ENCODE results near the gene CES3. TPM values are rescaled to one million over a fixed set of nuclear protein-coding genes. Genes with fewer than 3 reads are reported as not detected.

Gene CES3
- total RNA-seq, 1 experiment from 2014 or later = 0.95 TPM

- POLR2A ChIA-PET = interaction anchor here (2.1 kb wide), 1 partner anchor 12 kb away, joined by 30 read pairs; the partner anchor contains the start of gene CBFB
Observed at GRCh38 chr16:67016681-67017420, 55.8 kb downstream of the CES3 start.

GRCh38 chr16:67017421-67017750 lies 56.3 kb downstream of the CES3 start:
- H3K9me3 Mint-ChIP-seq (ENCODE audit: unreplicated experiment) = no peaks in the 10 kb centered on the region
- no peak overlapping the region for H3K4me3 ChIP-seq (ENCODE audit: low read depth, low read length)
- BruUV-seq (replicated peaks) = no TSS peak
- TF ChIP-seq CTCF (IDR thresholded peaks at IDR 0.05; ENCODE audit: insufficient read depth in 1 of 2, low read depth in 1 of 2, low read length in 1 of 2, severe bottlenecking in 1 of 2, unreplicated experiment in 1 of 2) = no peak
- peak in 1 of 2 experiments; percentile 24 for DNase-seq
- H3K36me3 Mint-ChIP-seq (ENCODE audit: insufficient read depth, unreplicated experiment) = no peaks in the 10 kb centered on the region
- intact Hi-C loops (cut with micrococcal nuclease; ENCODE audit: unreplicated experiment) = no loop called here
- H3K4me1 Mint-ChIP-seq (ENCODE audit: low read depth, unreplicated experiment) = peaks cover 13% of the 10 kb centered on the region
- CTCF ChIA-PET = interaction anchor here (0.9 to 2.7 kb wide), 34 partner anchors 10 to 230 kb away, joined by 3 to 57 read pairs (median 6); partner anchors contain the start of genes B3GNT9, CBFB, FBXL8 and FHOD1
- no peaks in the 10 kb centered on the region for H3K27me3 Mint-ChIP-seq (ENCODE audit: insufficient read depth, unreplicated experiment)
- POLR2A ChIA-PET = interaction anchor here (1.0 to 2.1 kb wide), 3 partner anchors 12 to 158 kb away, joined by 6 to 30 read pairs (median 8); partner anchors contain the start of gene CBFB
- peaks cover 12% of the 10 kb centered on the region for H3K4me1 ChIP-seq
- no peak overlapping the region for H3K4me3 Mint-ChIP-seq (ENCODE audit: unreplicated experiment)
- H3K36me3 ChIP-seq (ENCODE audit: control insufficient read depth, insufficient read depth, low read length) = no peaks in the 10 kb centered on the region
- no peaks in the 10 kb centered on the region for H3K9me3 ChIP-seq
- no peak overlapping the region for H3K27ac Mint-ChIP-seq (ENCODE audit: unreplicated experiment)
- no peaks in the 10 kb centered on the region for H3K27me3 ChIP-seq (replicated peaks; ENCODE audit: control insufficient read depth, insufficient read depth, low read length)

More at GRCh38 chr16:67016681-67017420, 55.8 kb downstream of the CES3 start:
- intact Hi-C loops (cut with micrococcal nuclease; ENCODE audit: unreplicated experiment) = no loop called here
- CTCF ChIA-PET = interaction anchor here (0.7 to 2.7 kb wide), 9 partner anchors 10 to 143 kb away, joined by 3 to 57 read pairs (median 11); partner anchors contain the start of genes B3GNT9, FBXL8 and TRADD
- Mint-ChIP-seq H3K36me3 (ENCODE audit: insufficient read depth, unreplicated experiment) (no peaks in the 10 kb centered on the region), H3K27ac (ENCODE audit: unreplicated experiment) (no peak overlapping the region), H3K27me3 (ENCODE audit: insufficient read depth, unreplicated experiment) (no peaks in the 10 kb centered on the region), H3K4me1 (ENCODE audit: low read depth, unreplicated experiment) (peaks cover 10% of the 10 kb centered on the region), H3K9me3 (ENCODE audit: unreplicated experiment) (no peaks in the 10 kb centered on the region), H3K4me3 (ENCODE audit: unreplicated experiment) (no peak overlapping the region)
- no peak for TF ChIP-seq CTCF (IDR thresholded peaks at IDR 0.05; ENCODE audit: insufficient read depth in 1 of 2, low read depth in 1 of 2, low read length in 1 of 2, severe bottlenecking in 1 of 2, unreplicated experiment in 1 of 2)
- Histone ChIP-seq H3K4me3 (ENCODE audit: low read depth, low read length) (no peak overlapping the region), H3K27me3 (replicated peaks; ENCODE audit: control insufficient read depth, insufficient read depth, low read length) (no peaks in the 10 kb centered on the region), H3K36me3 (ENCODE audit: control insufficient read depth, insufficient read depth, low read length) (no peaks in the 10 kb centered on the region), H3K4me1 (peaks cover 9% of the 10 kb centered on the region; the same call in 1 of the 2 replicates), H3K9me3 (no peaks in the 10 kb centered on the region)
- BruUV-seq (replicated peaks) = no TSS peak
- peak in 1 of 2 experiments; percentile 35 for DNase-seq

- Histone ChIP-seq H3K36me3 (ENCODE audit: control insufficient read depth, insufficient read depth, low read length) (no peaks in the 10 kb centered on the region), H3K4me1 (peaks cover 17% of the 10 kb centered on the region), H3K9me3 (no peaks in the 10 kb centered on the region), H3K4me3 (ENCODE audit: low read depth, low read length) (no peak overlapping the region), H3K27me3 (replicated peaks; ENCODE audit: control insufficient read depth, insufficient read depth, low read length) (no peaks in the 10 kb centered on the region)
- H3K4me3 Mint-ChIP-seq (ENCODE audit: unreplicated experiment) = no peak overlapping the region
- peaks cover 19% of the 10 kb centered on the region for H3K4me1 Mint-ChIP-seq (ENCODE audit: low read depth, unreplicated experiment)
- peak; percentile 95 to 97 for DNase-seq
- POLR2A ChIA-PET = interaction anchor here (0.5 to 2.1 kb wide), 5 partner anchors 11 to 158 kb away, joined by 3 to 30 read pairs (median 6); partner anchors contain the start of gene CBFB
- CTCF ChIA-PET = interaction anchor here (0.5 to 2.7 kb wide), 48 partner anchors 9 to 643 kb away, joined by 3 to 57 read pairs (median 4); partner anchors contain the start of genes ACD, B3GNT9, CBFB and FBXL8
- no peaks in the 10 kb centered on the region for H3K27me3 Mint-ChIP-seq (ENCODE audit: insufficient read depth, unreplicated experiment)
- no peaks in the 10 kb centered on the region for H3K36me3 Mint-ChIP-seq (ENCODE audit: insufficient read depth, unreplicated experiment)
- intact Hi-C loops (cut with micrococcal nuclease; ENCODE audit: unreplicated experiment) = loop anchor here (1.0 to 2.0 kb wide), 6 partner anchors 10 to 167 kb away; partner anchors contain the start of gene PHAF1
- BruUV-seq (replicated peaks) = no TSS peak
- no peaks in the 10 kb centered on the region for H3K9me3 Mint-ChIP-seq (ENCODE audit: unreplicated experiment)
- peak; percentile 87 to 88 for TF ChIP-seq CTCF (IDR thresholded peaks at IDR 0.05; ENCODE audit: insufficient read depth in 1 of 2, low read depth in 1 of 2, low read length in 1 of 2, severe bottlenecking in 1 of 2, unreplicated experiment in 1 of 2)
- H3K27ac Mint-ChIP-seq (ENCODE audit: unreplicated experiment) = no peak overlapping the region
Observed at GRCh38 chr16:67017810-67018488, 56.9 kb downstream of the CES3 start.
